NCI-H128 (cell line): ENCODE measurements around the gene FETUB.

Experiments used
- DNase-seq: peaks from one replicate; lab custom pipeline; 2025; ENCODE audit not compliant: unreplicated experiment; lab: John Stamatoyannopoulos, UW

The FETUB gene

GRCh38 chr3:186639778-186640472, at the start of gene FETUB:
FETUB (plus strand) TSS chr3:186640399; CDS start chr3:186640461, 62 bp downstream.
- no peak for DNase-seq

GRCh38 chr3:186590580-186591295, 49.5 kb upstream of the FETUB start:
- no peak for DNase-seq

- no peak for DNase-seq
Measured at GRCh38 chr3:186592682-186593081, 47.5 kb upstream of the FETUB start.

GRCh38 chr3:186593862-186594261, 46.3 kb upstream of the FETUB start:
- DNase-seq = no peak

- no peak for DNase-seq
Measured at GRCh38 chr3:186594591-186595113, 45.5 kb upstream of the FETUB start.

- DNase-seq = no peak
Measured at GRCh38 chr3:186596568-186597287, 43.5 kb upstream of the FETUB start.

- no peak for DNase-seq
Measured at GRCh38 chr3:186598108-186598784, 42.0 kb upstream of the FETUB start.

- no peak for DNase-seq
Measured at GRCh38 chr3:186598794-186599141, 41.4 kb upstream of the FETUB start.

- DNase-seq = no peak
Measured at GRCh38 chr3:186599142-186599784, 40.9 kb upstream of the FETUB start.

GRCh38 chr3:186599785-186600166, 40.4 kb upstream of the FETUB start:
- no peak for DNase-seq

- no peak for DNase-seq
Measured at GRCh38 chr3:186600896-186601295, 39.3 kb upstream of the FETUB start.

- DNase-seq = no peak
Measured at GRCh38 chr3:186603159-186603558, 37.0 kb upstream of the FETUB start.

GRCh38 chr3:186605078-186605477, 35.1 kb upstream of the FETUB start:
- DNase-seq = no peak

- DNase-seq = no peak
Measured at GRCh38 chr3:186605561-186606545, 34.3 kb upstream of the FETUB start.

- DNase-seq = no peak
Measured at GRCh38 chr3:186608624-186609215, 31.5 kb upstream of the FETUB start.

- DNase-seq = no peak
Measured at GRCh38 chr3:186609247-186609868, 30.8 kb upstream of the FETUB start.

GRCh38 chr3:186612065-186612464, 28.1 kb upstream of the FETUB start:
- DNase-seq = no peak

- no peak for DNase-seq
Measured at GRCh38 chr3:186612721-186613636, 27.2 kb upstream of the FETUB start, which contains the start of gene AHSG. AHSG (plus strand) TSS chr3:186613060; CDS start chr3:186613142, 82 bp downstream.
